GM18867 (cell line): Measurements from ENCODE around the gene CISTR.
"Not testable (repeated sequence)": the region's sequence is repeated elsewhere in the genome, so short reads cannot be mapped to it uniquely, and the experiment has no call there.

Source experiments
- ATAC-seq: cut with Tn5 transposase; IDR thresholded peaks from one replicate; pipeline ENCODE4 v1.9.1; 2021; ENCODE audit warnings: mild to moderate bottlenecking, moderate library complexity; ENCODE audit not compliant: unreplicated experiment

Gene CISTR

DNA sequence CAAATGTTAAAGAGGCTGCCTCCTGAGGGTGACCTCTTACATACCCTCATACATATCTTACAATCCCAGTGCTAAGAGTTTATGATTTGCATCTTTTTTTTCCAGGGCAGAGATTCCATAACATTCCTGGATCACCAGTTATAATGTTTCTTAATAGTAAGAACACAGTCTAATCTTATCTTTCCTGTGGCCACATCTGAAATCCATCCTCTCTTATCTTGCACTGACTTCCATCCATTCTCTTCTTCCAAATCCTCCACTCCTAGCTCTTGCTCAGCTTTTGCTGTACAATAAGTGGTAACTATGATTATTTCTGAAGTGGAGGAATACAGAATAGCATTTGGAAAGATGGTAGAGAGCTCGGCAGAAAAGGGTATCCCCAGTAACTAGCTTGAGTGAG lies 30.8 kb downstream of the CISTR start:
- no peak for ATAC-seq

DNA sequence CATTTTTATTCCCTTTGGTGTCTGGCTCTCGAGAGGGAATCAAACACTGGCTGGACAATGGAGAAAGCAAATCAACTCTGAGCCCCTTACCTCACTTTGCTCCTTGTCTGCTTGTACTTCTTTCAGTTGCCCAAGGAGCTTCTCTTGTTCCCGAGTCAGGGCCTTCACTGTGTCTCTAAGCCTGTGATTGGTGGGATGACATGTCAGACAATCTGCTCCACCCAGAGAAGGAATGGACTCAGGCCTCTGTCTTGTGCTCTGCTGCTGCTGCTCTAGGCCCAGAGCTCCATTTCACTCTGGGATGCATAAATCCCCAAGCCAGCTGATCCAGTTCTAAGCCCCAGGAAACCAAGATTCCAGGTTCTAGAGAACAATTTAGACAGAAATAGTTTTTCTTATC lies 32.1 kb downstream of the CISTR start:
- ATAC-seq, result no peak

DNA sequence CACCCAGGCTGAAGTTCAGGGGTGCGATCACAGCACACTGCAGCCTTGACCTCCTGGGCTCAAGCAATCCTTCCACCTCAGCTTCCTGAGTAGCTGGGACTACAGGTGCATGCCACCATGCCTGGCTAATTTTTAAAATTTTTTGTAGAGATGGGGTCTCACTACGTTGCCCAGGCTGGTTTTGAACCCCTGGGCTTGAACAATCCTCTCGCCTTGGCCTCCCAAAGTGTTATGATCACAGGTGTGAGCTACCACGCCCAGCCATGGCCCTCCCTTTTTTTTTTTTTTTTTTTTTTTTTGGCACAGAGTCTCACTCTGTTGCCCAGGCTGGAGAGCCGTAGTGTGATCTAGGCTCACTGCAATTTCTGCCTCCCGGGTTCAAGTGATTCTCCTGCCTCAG lies 33.2 kb downstream of the CISTR start:
- not testable (repeated sequence) for ATAC-seq

DNA sequence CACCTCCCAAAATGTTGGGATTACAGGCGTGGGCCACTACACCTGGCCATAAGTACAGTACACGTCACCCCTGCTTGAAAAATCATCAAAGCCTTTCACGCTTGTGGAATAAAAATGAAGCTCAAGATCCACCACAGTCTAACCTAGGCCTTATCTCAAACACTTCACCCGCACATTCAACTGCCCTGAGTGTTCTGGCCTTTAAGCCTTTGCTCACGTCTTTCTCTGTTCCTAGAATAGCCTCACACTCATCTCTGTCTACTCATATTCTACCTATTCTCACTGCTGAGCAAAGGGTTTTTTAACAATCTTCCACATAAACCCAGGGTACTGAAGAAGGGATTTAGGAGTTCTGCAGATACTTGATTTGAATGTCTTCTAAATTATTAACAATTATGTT lies 34.5 kb downstream of the CISTR start:
- ATAC-seq, result no peak

DNA sequence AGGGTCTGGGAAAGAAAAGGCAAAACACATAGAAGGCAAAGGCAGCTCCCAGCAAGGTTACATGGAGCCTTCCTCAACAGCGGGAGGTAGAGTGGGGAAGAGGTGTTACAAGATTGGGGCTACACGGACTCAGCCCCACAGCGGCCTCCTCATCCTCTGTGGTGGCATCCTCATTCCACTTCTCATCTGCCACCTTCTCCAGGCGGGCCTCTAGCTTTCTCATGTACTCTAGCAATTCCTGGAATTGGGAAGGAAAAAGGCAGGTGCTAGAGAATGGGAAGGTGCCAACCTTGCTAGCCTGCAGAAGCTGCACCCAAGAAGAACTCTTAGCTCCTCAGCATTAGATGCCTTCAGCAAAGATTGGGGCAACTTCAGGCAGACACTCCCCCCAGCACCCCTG lies 37.8 kb downstream of the CISTR start:
- no peak for ATAC-seq

DNA sequence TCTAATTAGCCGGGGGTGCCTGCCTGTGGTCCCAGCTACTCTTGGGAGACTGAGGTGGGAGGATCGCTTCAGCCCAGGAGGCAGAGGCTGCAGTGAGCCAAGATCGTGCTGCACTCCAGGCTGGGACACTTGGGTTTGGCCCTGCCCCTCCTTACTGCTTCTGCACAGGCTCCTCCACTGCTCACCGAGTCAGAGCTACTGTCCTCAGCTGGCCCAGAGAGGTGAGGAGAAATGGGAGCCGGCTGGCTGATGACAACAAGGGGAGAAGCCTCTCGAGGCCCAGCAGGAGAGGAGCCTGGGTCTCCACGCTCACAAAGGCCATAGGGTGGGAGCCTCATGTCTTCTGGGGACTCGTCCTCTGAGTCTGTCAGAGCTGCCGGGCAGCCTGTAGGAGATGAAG lies 38.3 kb downstream of the CISTR start:
- ATAC-seq, result no peak

DNA sequence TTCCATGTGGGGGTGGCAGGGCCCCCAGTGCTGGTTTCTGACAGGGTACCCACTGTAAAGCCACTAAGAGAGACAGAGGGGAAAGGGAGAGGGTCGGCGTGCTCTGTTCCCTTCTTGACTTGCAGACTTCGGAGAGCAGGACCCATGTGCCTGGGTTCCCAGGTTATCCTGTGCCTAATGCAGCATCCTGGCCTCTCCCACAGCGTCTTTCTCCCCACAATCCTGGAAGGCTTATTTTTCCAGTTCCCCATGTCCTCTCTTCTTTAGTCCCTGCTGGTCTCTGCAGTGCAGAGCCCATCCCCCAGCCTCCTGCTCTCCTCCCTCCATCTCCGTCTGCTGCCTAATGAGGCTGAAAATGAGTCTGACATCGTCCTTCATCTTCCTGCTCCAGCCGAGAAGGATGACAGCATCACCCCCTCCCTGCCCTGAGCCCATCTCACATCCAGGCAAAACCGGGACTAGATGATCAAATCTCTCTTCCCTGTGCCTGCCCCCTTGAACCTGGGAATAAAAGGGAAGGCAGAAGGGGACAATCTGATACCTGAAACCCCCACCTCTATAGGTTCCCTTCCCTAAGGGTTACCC lies 39.6 kb downstream of the CISTR start:
- no peak for ATAC-seq

DNA sequence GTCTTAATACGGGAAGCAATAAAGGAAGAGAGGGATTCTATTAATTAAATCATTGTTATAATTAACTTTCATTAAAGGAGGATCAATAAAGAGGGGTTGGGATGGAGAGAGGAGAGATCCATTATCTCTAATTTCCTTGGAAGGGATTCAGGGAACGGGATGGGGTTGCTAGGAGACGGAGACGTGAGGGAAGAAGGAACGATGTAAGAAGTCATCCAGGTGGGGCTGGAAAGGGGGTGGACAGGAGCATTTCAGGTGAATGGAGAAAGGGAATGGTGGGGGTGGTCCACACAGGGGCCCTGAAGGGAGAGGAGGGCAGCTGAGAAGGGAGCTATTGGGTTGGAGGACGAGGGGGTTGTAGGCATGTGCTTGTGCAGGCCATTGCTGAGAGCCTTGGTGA lies 41.7 kb downstream of the CISTR start:
- no peak for ATAC-seq

DNA sequence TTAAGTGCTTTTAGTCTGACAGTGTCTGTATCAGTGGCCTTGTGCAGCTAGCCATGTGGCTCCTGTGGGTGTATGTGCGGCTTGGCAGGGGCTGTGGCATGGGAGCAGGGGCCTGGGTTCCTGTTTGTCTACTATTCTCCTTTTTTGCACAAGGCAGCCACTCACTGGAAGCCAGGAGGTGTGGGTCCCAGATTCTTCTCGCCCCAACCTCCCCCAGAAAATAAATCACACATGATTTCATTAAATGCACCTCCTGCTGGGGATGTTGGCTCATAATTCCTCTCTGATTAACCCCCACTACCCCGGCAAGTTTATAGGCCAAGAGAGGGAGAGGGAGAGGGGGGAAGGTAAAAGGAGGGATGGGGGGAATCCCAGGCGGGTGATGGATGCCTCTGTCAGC lies 42.1 kb downstream of the CISTR start:
- no peak for ATAC-seq

DNA sequence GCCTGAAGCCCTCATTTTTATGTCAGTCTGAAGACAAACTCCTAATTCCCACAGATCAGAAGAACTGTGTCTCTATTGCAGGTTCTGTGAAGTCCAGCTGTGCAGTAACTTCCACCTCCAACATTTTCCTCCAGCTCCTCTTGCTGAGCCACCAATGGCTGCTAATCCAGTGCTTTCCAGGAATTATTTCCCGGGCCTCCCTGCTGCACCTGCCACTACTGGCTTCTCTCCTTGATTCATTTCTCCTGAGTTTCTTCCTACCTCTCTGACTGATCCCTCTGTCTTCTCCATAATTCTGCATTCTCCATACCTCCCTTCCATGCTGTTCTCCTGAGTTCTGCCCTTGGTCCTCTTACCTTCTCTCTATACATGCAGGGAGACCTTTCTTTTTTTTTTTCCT lies 45.7 kb downstream of the CISTR start:
- ATAC-seq, result no peak

DNA sequence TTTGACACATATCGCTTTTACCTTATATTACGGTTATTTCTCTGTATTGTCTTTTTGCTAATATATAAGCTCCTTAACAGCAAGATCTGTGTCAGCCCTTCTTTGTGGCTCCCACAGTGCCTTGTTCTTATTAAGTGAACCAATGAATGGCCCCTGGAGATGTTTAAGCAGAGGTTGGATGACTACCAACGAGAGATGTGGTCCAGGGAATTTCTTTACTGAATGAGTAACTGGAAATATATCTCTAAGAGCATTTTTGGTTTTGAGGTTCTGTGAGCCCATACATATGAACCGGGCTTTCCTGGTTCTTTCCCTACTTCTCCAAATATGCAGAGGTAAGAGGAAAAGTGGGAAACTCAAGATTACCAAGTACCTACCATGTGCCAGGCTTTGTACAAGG lies 48.0 kb downstream of the CISTR start:
- ATAC-seq, result no peak

DNA sequence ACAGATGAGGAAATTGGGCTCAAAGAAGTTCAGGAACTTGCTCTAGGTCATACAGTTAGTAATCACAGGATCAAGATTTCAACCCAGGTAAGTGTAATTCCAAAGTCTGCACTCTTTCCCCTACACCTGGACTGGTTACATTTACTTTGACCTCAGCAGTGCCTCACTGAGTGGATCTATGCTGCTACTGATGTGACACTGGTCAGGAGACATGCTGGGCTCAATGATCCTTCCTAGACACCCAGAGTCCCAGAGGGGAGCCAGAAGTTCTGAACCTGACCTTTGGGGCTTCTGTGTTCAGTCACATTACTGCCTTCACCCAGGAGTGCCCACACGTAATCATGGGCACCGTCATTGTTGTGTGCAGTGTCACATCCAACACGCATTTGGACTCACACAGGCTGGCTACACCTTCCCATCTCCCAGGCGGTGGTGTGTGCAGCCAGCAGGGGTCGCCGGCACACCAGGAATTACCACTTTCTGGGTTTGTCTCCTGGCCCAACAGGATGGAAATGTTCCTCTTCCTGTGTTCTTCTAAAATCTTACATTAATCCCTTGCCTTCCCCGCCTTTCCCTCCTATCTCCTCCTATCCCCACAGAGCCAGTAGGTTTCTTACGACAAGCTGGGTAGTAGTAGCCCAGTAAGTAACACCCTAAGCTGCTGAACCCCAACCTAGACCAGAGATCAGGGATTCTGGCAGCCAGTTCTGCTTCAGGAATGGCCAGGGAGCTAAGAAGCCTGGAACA lies 50.1 kb downstream of the CISTR start:
- peak; percentile 51 for ATAC-seq

DNA sequence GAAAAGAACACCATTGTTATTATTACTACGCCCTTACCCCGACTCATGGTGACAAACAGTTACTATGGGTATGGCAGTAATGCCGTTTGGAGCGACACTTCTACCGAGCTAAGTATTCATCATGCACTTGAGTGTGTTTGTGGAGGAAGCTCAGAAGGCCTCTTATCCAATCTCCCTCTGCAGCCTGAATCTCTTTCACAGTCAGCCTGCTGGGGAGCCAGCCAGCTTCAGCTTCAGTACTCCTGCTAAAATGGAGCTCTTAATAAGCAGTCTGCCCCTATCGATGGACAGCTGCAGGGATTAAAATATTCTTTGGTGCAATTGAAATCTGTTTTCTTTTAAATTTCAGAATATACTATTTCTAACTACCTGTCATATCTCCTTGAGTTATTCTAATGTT lies 51.2 kb downstream of the CISTR start:
- no peak for ATAC-seq

DNA sequence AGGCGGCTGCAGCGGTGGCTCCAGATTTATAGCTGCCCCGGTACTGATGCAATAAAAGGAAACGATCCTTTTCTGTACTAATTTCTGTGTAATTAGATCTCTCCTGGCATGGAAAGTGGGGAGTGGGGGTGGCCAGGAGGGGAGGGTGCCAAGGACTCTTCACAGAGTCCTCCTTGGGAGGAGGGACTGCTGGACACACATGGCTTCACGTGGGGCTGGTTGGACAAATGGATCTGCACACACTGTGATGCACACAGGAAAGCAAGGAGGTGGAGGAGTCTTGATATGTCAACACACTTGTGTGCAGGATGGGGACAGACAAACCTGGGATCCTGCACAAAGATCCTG lies 52.1 kb downstream of the CISTR start:
- ATAC-seq, result no peak

DNA sequence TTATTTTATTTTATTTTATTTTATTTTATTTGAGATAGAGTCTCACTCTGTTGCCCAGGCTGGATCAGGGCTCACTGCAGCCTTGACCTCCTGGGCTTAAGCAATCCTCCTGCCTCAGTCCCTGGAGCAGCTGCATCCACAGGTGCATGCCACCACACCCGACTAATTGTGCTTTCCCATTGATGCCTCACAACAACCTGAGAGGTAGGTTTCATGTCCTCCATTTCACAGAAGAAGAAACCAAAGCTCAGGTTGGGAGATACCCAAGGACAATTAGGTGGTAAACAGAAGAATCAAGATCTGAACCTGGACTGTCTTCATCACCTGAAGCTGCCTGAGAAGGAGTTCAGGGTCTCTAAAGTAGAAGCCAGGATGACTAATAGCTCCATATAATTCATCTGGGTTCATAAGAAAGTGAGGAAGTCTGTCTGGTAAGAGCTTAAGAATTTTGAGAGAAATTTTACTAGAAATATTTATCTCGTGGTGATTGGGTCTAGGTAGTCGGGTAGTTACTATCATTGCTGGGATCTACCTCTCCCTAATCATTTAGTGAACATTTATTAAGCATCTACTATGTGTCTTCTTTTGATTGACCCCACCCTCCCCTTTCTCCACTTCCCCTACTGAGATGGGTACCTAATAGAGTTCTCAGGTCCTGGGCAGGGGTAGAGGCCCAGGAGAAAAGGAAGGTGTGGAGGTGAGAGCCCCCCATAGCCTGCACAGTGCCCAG lies 52.7 kb downstream of the CISTR start:
- ATAC-seq, result no peak

DNA sequence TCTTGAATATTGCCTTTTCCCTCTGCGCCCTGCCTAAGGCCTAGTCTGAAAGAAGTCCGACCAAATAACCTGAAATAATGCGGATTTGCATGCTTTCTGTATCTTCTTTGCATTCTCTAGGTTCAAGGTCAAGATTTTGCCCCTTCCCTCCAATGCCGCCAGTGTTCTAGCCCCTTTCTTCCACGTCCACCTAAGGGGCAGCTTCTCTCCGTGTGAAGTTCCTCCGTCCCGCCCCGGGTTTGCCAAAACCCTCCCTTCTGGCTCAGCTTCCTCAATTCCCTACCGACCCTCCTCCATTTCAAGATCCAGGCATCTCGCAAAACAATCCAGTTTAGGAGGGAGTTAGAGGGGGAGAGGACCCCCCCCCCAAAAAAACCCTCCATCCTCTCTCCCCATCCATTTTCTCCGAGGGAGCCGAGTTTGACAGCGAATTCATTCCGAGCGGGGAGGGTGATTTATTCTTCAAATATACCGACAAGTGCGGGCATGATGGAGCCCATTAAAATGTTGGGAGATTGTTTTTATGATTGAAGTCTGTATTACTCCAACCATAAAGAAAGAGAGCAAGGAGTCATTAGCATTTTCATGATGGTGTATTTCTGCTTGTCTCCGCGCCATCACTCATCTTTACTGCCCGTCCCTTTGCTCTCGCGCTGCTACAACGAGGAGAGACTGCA lies 55.0 kb downstream of the CISTR start:
- ATAC-seq, result no peak
